GM23338 (cell line): Measurements from ENCODE around the gene FAM177A1. TPM values are rescaled to one million over a fixed set of nuclear protein-coding genes. Genes with fewer than 3 reads are reported as not detected.

Source experiments
- ATAC-seq: fragments of 200-7000 bp; cut with Tn5 transposase; 3 replicates; pipeline ENCODE4 v1.9.1; 2020
- DNase-seq: peaks from one replicate; pipeline ENCODE4 v3.0.0-alpha.2; 2015; ENCODE audit warnings: low spot score
- H2AFZ ChIP-seq: fragments of 200-600 bp; sonication (generic); 2 replicates; pipeline ENCODE4 v1.8.0; 2016; ENCODE audit warnings: antibody characterized with exemption, mild to moderate bottlenecking, moderate library complexity
- H3F3A ChIP-seq: fragments of 200-600 bp; sonication (generic); replicated peaks from 2 replicates; pipeline ENCODE4 v1.8.0; 2017; ENCODE audit warnings: antibody characterized with exemption, mixed run types, low read depth
- H3K27ac ChIP-seq: fragments of 200-600 bp; sonication (generic); 2 replicates; pipeline ENCODE4 v1.6.1; 2016; ENCODE audit warnings: low read depth
- H3K27me3 ChIP-seq: fragments of 200-600 bp; sonication (generic); 2 replicates; pipeline ENCODE4 v1.8.0; 2016; ENCODE audit warnings: mild to moderate bottlenecking, mixed run types, moderate library complexity; ENCODE audit not compliant: insufficient read depth
- H3K36me3 ChIP-seq: fragments of 200-600 bp; sonication (generic); 2 replicates; pipeline ENCODE4 v1.8.0; 2016; ENCODE audit warnings: mild to moderate bottlenecking; ENCODE audit not compliant: insufficient read depth
- H3K4me1 ChIP-seq: fragments of 200-600 bp; sonication (generic); 2 replicates; pipeline ENCODE4 v1.8.0; 2016; ENCODE audit warnings: mild to moderate bottlenecking, moderate library complexity; ENCODE audit not compliant: insufficient read depth
- H3K4me2 ChIP-seq: fragments of 200-600 bp; sonication (generic); 2 replicates; pipeline ENCODE4 v1.7.1; 2017; ENCODE audit warnings: mixed run types
- H3K4me3 ChIP-seq: fragments of 200-600 bp; sonication (generic); 2 replicates; pipeline ENCODE4 v1.6.1; 2016; ENCODE audit warnings: mixed run types
- H3K79me2 ChIP-seq: fragments of 200-600 bp; sonication (generic); replicated peaks from 2 replicates; pipeline ENCODE4 v1.8.0; 2017; ENCODE audit warnings: mild to moderate bottlenecking; ENCODE audit not compliant: insufficient read depth
- H3K9me2 ChIP-seq: fragments of 200-600 bp; sonication (generic); 2 replicates; pipeline ENCODE4 v1.8.0; 2017; ENCODE audit not compliant: insufficient read depth
- H4K20me1 ChIP-seq: fragments of 200-600 bp; sonication (generic); replicated peaks from 2 replicates; pipeline ENCODE4 v1.8.0; 2017; ENCODE audit warnings: mild to moderate bottlenecking; ENCODE audit not compliant: insufficient read depth
- H3K27ac Mint-ChIP-seq: 2 replicates; pipeline ENCODE4 v1.8.0; 2020; ENCODE audit warnings: inconsistent platforms, mild to moderate bottlenecking, moderate library complexity, mixed read lengths
- H3K27me3 Mint-ChIP-seq: 3 replicates; pipeline ENCODE4 v1.8.0; 2022; ENCODE audit warnings: low read depth, mild to moderate bottlenecking, moderate library complexity, mixed read lengths, inconsistent platforms; ENCODE audit not compliant: insufficient read depth, poor library complexity
- H3K36me3 Mint-ChIP-seq: 3 replicates; pipeline ENCODE4 v1.8.0; 2021; ENCODE audit warnings: low read depth, mild to moderate bottlenecking, inconsistent platforms, moderate library complexity, mixed read lengths
- H3K4me1 Mint-ChIP-seq: 3 replicates; pipeline ENCODE4 v1.8.0; 2020; ENCODE audit warnings: mild to moderate bottlenecking, inconsistent platforms, mixed read lengths
- H3K4me3 Mint-ChIP-seq: 3 replicates; pipeline ENCODE4 v1.8.0; 2021; ENCODE audit warnings: moderate library complexity, mild to moderate bottlenecking, inconsistent platforms, mixed read lengths
- H3K9me3 Mint-ChIP-seq: 3 replicates; pipeline ENCODE4 v1.8.0; 2020; ENCODE audit warnings: moderate library complexity, mild to moderate bottlenecking, inconsistent platforms, mixed read lengths
- CREB1 ChIP-seq: fragments of 250-450 bp; sonication (Bioruptor Pico); IDR thresholded peaks from 2 replicates; pipeline ENCODE4 v1.5.0; 2020; ENCODE audit warnings: low read depth, mild to moderate bottlenecking, moderate library complexity
- NANOG ChIP-seq: IDR thresholded peaks from 2 replicates; pipeline ENCODE4 v1.6.1; 2016; ENCODE audit warnings: antibody characterized with exemption, borderline replicate concordance
- POLR2AphosphoS5 ChIP-seq: IDR thresholded peaks from 2 replicates; pipeline ENCODE4 v1.6.1; 2016; ENCODE audit warnings: antibody characterized with exemption, low read depth
- ZNF331 ChIP-seq: fragments of 250-450 bp; sonication (Bioruptor Pico); IDR thresholded peaks from 2 replicates; pipeline ENCODE4 v1.5.0; 2020; ENCODE audit warnings: low read depth, mild to moderate bottlenecking, moderate library complexity
- polyA plus RNA-seq: library from polyadenylated mRNA; unstranded; fragments of >200 nt; fragmentation: Nextera tagmentation; extraction: Ambion mirVana; gene quantifications from 2 replicates; pipeline ENCODE4 v1.2.1, GENCODE V29; 2016
- total RNA-seq: library from RNA; depleted of rRNA; stranded (reverse); fragments of >200 nt; shearing (Covaris generic); gene quantifications from 2 replicates; pipeline ENCODE4 v1.2.3, GENCODE V29; 2014
- TF ChIP-seq, protein P1 (sequence below): fragments of 250-450 bp; sonication (Bioruptor Pico); IDR thresholded peaks from 2 replicates; pipeline ENCODE4 v1.5.0; 2020; ENCODE audit warnings: mild to moderate bottlenecking, moderate library complexity
- TF ChIP-seq, protein P2 (sequence below), 2 experiments: fragments of 200-600 bp in 1 of 2; sonication (generic) in 1 of 2; conservative IDR thresholded peaks; 2 replicates each; pipeline versions ENCODE4 v1.5.1 to v1.6.1; 2016 to 2017; ENCODE audit warnings: antibody characterized with exemption in 2 of 2, low read depth in 2 of 2, mild to moderate bottlenecking in 2 of 2, moderate library complexity in 1 of 2

The FAM177A1 gene
- total and polyA plus RNA-seq, 2 experiments from 2014 or later, result 22.8 to 72.5 TPM

DNA sequence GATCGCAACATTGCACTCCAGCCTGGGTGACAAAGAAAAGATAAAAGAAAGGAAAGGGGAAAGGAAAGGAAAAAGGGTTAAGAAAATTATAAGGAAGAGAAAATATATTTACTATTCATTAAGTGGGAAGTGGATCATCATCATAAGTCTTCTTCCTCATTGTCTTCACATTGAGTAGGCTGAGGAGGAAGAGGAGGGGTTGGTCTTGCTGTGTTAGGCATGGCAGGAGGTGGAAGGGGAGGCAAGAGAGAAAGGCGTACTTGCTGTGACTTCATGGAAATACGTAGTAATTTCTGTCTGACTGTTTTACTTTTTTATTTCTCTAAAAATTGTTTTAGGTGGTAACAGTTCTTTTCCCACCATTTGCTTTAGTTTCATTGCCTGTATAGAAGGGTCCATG lies 26.2 kb downstream of the FAM177A1 start:
- Histone ChIP-seq H3K27me3 (no peaks in the 10 kb centered on the region), H3K36me3 (no peaks in the 10 kb centered on the region; the same call in 1 of the 2 replicates), H4K20me1 (no peaks in the 10 kb centered on the region), H3K4me3 (no peak overlapping the region), H3K4me1 (no peaks in the 10 kb centered on the region), H3K79me2 (no peaks in the 10 kb centered on the region), H3K27ac (no peak overlapping the region), H3K4me2 (no peak overlapping the region), H2AFZ (no peak overlapping the region), H3F3A (no peaks in the 10 kb centered on the region), H3K9me2 (no peaks in the 10 kb centered on the region)
- Mint-ChIP-seq H3K36me3 (peaks cover 25% of the 10 kb centered on the region), H3K9me3 (peaks cover 3% of the 10 kb centered on the region; the same call in 1 of the 3 replicates), H3K27me3 (peaks cover 2% of the 10 kb centered on the region), H3K4me1 (no peaks in the 10 kb centered on the region), H3K27ac (no peak overlapping the region), H3K4me3 (no peak overlapping the region)
- DNase-seq (no peak), ATAC-seq (no peak)
- TF ChIP-seq, protein P1, sequence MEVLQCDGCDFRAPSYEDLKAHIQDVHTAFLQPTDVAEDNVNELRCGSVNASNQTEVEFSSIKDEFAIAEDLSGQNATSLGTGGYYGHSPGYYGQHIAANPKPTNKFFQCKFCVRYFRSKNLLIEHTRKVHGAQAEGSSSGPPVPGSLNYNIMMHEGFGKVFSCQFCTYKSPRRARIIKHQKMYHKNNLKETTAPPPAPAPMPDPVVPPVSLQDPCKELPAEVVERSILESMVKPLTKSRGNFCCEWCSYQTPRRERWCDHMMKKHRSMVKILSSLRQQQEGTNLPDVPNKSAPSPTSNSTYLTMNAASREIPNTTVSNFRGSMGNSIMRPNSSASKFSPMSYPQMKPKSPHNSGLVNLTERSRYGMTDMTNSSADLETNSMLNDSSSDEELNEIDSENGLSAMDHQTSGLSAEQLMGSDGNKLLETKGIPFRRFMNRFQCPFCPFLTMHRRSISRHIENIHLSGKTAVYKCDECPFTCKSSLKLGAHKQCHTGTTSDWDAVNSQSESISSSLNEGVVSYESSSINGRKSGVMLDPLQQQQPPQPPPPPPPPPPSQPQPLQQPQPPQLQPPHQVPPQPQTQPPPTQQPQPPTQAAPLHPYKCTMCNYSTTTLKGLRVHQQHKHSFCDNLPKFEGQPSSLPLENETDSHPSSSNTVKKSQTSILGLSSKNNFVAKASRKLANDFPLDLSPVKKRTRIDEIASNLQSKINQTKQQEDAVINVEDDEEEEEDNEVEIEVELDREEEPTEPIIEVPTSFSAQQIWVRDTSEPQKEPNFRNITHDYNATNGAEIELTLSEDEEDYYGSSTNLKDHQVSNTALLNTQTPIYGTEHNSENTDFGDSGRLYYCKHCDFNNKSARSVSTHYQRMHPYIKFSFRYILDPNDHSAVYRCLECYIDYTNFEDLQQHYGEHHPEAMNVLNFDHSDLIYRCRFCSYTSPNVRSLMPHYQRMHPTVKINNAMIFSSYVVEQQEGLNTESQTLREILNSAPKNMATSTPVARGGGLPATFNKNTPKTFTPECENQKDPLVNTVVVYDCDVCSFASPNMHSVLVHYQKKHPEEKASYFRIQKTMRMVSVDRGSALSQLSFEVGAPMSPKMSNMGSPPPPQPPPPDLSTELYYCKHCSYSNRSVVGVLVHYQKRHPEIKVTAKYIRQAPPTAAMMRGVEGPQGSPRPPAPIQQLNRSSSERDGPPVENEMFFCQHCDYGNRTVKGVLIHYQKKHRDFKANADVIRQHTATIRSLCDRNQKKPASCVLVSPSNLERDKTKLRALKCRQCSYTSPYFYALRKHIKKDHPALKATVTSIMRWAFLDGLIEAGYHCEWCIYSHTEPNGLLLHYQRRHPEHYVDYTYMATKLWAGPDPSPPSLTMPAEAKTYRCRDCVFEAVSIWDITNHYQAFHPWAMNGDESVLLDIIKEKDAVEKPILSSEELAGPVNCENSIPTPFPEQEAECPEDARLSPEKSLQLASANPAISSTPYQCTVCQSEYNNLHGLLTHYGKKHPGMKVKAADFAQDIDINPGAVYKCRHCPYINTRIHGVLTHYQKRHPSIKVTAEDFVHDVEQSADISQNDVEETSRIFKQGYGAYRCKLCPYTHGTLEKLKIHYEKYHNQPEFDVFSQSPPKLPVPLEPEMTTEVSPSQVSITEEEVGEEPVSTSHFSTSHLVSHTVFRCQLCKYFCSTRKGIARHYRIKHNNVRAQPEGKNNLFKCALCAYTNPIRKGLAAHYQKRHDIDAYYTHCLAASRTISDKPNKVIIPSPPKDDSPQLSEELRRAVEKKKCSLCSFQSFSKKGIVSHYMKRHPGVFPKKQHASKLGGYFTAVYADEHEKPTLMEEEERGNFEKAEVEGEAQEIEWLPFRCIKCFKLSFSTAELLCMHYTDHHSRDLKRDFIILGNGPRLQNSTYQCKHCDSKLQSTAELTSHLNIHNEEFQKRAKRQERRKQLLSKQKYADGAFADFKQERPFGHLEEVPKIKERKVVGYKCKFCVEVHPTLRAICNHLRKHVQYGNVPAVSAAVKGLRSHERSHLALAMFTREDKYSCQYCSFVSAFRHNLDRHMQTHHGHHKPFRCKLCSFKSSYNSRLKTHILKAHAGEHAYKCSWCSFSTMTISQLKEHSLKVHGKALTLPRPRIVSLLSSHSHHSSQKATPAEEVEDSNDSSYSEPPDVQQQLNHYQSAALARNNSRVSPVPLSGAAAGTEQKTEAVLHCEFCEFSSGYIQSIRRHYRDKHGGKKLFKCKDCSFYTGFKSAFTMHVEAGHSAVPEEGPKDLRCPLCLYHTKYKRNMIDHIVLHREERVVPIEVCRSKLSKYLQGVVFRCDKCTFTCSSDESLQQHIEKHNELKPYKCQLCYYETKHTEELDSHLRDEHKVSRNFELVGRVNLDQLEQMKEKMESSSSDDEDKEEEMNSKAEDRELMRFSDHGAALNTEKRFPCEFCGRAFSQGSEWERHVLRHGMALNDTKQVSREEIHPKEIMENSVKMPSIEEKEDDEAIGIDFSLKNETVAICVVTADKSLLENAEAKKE (CRISPR knock-in tag), result no peak
- TF ChIP-seq ZNF331 (CRISPR knock-in tag) (no peak), NANOG (no peak)
- TF ChIP-seq, protein P2, sequence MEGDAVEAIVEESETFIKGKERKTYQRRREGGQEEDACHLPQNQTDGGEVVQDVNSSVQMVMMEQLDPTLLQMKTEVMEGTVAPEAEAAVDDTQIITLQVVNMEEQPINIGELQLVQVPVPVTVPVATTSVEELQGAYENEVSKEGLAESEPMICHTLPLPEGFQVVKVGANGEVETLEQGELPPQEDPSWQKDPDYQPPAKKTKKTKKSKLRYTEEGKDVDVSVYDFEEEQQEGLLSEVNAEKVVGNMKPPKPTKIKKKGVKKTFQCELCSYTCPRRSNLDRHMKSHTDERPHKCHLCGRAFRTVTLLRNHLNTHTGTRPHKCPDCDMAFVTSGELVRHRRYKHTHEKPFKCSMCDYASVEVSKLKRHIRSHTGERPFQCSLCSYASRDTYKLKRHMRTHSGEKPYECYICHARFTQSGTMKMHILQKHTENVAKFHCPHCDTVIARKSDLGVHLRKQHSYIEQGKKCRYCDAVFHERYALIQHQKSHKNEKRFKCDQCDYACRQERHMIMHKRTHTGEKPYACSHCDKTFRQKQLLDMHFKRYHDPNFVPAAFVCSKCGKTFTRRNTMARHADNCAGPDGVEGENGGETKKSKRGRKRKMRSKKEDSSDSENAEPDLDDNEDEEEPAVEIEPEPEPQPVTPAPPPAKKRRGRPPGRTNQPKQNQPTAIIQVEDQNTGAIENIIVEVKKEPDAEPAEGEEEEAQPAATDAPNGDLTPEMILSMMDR (conservative IDR thresholded peaks at IDR 0.05; ENCODE audit: low read depth in 2 of 2), result no peak

DNA sequence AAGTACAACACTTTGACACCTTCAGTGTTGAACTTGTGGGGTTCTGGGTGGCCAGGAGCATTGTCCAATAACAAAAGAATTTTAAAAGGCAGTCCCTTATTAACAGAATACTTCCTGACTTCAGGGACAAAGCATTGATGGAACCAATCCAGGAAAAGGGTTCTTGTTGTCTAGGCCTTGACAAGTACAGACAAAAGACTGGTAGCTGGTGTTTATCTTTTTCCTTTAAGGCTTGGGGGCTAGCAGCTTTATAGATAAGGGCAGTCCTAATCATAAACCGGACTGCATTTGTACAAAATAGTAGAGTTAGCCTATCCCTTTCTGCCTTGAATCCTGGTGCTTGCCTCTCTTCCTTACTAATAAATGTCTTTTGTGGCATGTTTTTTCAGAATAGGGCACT lies 27.4 kb downstream of the FAM177A1 start:
- no peak overlapping the region for H3K4me3 ChIP-seq
- no peak overlapping the region for H3K27ac Mint-ChIP-seq
- H3K4me1 ChIP-seq, result no peaks in the 10 kb centered on the region
- ATAC-seq (no peak), DNase-seq (no peak)
- no peaks in the 10 kb centered on the region for H4K20me1 ChIP-seq
- no peaks in the 10 kb centered on the region for H3F3A ChIP-seq
- no peak overlapping the region for H3K27ac ChIP-seq
- peaks cover 22% of the 10 kb centered on the region for H3K36me3 Mint-ChIP-seq
- H3K27me3 ChIP-seq, result no peaks in the 10 kb centered on the region
- no peak overlapping the region for H3K4me2 ChIP-seq
- peaks cover 3% of the 10 kb centered on the region; the same call in 1 of the 3 replicates for H3K9me3 Mint-ChIP-seq
- H3K4me3 Mint-ChIP-seq, result no peak overlapping the region
- H3K9me2 ChIP-seq, result no peaks in the 10 kb centered on the region
- no peaks in the 10 kb centered on the region for H3K4me1 Mint-ChIP-seq
- peaks cover 2% of the 10 kb centered on the region for H3K27me3 Mint-ChIP-seq
- H2AFZ ChIP-seq, result no peak overlapping the region
- H3K79me2 ChIP-seq, result no peaks in the 10 kb centered on the region
- H3K36me3 ChIP-seq, result no peaks in the 10 kb centered on the region
- TF ChIP-seq CREB1 (CRISPR knock-in tag) (no peak), POLR2AphosphoS5 (no peak), NANOG (no peak)
